Stimulated activated CD4-positive, alpha-beta T cell treated with anti-CD3 and anti-CD28 coated beads, Interleukin-15, amount 100 ng/mL, for 1 hour (primary cell): ENCODE measurements around the gene CDC42BPG.

Experiments
- DNase-seq, 2 donors: peaks; one replicate each; pipeline ENCODE4 v3.0.0-alpha.2; 2020; ENCODE audit warnings: low read depth in 1 of 2, low spot score in 1 of 2

Gene CDC42BPG

DNA sequence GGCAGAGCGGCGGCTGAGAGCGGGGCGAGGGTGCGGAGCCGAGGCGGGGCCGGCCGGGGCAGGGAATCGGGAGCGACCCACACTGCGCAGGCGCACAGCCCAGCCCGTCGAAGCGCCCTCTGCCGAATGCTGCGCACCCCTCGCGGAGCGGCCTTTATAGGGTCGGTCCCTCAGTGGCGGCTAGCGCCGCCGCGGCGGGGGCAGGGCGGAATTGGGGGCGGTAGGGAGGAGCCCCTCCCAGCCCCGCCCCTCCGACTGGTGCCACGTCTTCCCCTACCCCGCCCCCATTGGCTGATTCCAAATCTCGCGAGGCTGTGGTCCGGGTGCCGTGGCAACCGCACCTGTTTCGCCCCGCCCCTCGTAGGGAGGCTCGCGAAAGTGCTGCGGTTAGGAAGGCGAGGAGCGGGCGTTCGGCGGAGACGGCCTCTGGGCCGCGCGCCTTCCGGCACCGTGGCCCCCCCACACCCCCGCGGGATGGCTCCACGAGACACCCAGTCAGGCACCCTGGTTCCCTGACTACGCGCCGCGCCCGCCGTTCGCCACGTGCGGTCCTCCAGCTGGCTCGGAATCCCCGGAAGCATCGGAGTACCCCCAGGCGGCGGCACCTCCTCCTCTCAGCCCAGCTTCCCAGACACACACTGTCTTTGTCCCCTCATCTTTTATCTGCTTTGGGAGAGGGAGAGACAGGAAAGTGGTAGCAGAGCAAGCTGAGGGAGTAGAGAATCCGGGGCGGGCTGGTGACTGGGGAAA lies 34.2 kb upstream of the CDC42BPG start, which contains the start of gene EHD1:
EHD1 (minus strand) TSS at position 128 of the 750 bp plus-strand sequence. CDS start 157 bp downstream, outside the sequence.
- peak; percentile 99 to 100 for DNase-seq

DNA sequence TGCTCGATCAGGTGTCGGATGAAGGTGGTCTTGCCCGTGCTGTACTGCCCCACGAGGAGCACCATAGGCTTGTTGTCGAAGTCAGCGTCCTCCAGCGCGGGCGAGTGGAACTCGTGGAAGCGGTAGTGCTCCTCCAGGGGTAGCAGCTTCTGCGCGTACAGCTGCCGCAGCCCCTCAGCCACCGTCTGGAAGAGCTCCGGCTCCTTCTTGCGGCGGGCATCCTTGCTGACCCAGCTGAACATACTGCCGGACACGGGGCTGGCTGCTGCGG lies 33.7 kb upstream of the CDC42BPG start:
- no peak for DNase-seq

DNA sequence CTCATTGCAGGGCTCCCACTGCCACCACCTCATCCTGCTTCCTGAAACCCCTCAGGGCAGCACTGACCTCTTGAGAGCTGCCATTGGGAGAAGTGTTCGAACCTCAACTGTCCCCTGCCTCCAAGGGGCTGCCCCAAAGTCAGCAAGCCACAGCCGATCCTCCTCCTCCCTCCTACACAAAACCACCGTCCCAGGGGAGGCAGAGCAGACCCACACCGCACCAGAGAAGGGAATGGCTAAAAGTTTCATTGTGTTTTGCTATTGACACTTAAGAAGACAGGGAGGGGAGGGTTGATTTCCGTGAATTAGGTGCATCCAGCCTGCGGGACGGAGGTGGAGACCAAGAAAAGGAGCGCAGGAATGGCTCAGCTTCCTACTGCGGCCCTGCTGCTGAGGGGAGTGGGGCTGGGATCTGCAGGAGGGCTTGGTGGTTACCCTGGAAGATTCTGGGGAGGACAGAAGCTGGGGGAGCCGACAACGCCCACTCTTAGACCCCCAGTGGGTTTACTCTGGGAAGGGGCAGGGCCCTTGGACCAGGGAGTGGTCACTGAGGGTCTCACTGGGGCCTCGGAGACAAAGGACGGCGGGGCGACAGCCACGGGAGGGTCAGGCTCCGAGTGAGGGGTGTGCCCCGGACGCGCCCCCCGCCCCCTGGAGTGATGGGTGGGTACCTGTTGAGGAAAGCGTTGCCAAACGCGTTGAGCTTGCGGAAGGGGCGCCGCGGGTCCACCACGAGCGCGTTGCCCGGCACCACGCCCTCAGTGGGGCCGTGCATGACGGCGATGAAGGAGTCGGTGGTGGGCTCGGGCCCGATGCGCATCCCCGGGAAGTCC lies 33.2 kb upstream of the CDC42BPG start:
- DNase-seq = no peak

DNA sequence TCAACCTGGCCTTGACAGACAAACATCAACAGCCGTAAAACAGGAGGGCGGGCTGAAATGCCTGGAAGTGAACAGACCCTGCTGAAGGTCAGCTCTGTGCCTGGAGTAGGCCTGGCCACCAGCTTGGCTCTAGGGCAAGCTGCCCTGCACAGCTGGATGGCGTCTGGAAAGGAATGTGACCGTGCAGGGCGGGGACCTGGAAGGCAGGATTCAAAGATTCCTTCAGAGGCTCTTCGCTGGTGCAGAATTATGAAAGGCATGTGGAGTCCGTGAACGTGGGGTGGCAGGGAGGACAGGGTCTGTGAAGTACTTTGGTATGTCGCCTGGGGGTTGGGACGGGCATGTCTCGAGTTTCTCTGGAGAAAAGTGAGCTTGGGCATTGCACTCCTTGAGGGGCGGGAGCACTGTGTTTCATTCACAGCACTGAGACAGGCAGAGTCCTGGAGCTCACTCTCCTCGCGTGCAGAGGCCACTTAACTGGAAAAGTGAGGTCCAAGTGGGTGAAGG lies 32.4 kb upstream of the CDC42BPG start:
- no peak for DNase-seq

DNA sequence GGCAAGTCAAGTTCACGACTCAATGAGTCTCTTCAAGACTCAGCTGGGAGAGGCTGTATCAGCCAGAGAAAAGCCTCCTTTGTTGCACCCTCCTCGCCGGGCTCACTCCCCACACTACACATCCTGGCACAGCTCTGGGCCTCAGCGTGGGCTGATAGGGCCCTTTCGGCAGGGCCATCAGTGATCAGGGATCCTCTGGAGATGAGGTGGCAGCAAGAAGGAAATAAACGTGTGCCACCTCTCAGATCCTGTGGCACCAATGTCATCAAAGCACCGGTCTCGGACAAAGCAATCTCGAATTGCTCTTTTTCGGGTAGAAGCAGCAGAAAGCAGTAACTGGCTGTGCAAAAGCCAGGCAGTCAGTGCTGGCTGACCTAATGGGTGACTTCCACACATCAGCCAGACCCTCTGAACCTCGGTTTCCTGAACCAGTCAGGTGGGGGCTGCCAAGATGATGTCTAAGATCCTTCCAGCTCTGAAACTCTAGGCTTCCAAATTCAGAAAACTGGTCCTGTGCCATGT lies 31.8 kb upstream of the CDC42BPG start:
- DNase-seq = no peak

DNA sequence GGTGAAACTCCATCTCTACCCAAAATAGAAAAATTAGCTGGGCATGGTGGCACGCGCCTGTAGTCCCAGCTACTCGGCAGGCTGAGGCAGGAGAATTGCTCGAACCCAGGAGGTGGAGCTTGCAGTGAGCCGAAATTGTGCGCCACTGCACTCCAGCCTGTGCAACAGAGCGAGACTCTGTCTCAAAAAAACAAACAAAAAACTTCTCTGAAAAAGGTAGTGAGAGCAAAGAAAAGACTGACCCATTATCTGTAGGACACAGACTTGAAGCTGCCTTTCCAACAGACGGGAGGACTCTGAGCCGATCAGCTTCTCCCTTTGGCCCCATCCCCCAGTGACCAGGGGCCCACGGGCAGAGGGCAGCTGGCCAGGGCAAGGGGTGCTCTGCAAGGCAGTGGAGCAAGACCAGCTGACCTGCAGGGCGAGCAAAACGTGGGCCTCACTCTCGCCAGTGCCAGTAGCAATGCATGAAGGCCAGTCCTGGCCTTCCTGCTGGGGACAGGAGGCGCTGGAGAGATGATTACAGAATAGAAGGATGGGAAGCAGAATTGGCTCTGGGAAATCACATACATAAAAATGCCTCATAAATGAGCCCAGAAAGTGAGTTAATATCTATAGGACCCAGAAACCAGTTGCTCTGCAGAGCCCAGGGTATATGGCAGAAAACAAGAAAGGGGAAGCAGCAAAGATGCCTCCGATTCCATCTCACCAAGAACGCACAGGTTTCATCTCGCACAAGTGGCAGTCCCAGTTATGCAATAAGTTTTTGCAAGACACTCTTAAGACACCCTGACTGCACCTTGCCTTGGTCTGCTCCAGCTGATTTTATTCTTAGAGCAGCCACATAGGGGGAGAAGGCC lies 31.1 kb upstream of the CDC42BPG start:
- no peak for DNase-seq

DNA sequence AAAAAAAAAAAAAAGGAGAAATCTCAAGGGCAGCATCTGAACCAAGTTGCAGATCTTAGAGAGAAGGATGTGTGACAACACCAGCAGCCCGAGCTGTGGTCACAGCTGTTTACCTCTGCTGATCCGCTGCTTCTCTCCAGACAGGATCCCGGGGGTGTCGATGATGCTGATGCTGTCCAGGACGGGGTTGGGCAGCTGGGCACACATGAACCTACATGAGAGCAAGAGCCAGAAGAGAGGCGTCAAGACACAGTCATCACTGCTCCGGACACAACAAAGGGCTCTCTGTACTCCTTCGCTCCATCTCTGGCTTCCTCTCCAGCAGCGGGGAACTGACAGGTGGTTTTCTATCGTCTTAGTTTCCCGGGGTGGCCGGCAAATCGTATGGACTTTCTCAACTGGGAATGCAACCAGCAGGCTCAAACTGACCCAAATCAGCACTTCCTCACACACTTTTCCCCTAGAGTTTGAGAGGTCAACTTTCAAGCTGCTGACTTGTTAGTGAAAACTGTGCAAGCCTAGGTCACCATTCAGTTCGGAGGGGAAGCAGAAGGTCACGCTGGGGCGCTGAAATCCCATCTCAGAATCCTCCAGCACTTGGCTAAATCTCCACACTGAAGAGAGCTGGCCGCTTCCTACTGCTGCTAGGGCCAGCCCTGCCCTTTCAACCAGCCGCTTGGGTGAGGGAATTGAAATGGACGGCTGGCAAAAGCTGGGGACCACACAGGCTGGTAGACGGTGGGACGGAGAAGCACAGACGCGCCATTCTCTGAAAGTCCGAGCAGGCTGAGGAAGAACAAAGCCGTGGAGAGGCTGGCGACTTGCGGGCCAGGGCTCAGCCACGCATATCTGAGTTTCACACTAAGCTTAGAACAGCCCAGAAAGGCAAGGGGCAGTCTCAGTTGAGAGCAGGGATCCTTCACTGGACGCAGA lies 30.1 kb upstream of the CDC42BPG start:
- DNase-seq = no peak

DNA sequence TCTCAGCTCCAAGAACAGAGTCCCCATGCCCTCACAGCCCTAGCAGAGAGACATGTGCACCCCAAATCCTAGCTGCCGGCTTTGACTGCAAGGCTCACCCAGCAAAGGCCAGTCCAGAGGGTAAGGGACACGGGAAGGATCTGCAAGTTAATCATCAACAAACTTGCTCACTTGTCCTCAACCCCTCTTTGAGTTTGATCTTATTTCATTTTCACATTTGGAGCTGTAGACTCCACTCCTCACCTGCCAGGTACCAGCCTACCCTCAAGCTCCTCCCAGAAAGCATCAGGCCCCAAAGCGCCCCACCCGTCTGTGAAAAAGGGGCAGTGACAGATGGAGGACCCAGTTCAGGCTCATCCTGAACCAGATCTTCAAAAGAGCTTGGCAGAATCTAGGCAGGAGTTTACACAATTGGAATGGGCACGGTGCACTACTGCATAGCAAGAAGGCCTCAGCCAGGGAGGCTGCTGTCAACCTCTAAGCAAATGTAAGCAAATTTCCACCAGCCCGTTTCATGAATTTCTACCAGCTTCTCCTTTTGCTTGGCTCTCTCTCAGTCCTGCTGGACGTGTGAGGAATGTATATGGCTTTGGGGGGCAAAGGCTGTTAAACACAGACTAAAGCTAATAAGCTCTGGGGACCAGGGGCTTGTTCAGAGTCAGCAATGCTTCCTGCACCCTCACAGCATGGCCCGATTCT lies 28.5 kb upstream of the CDC42BPG start:
- DNase-seq = no peak

DNA sequence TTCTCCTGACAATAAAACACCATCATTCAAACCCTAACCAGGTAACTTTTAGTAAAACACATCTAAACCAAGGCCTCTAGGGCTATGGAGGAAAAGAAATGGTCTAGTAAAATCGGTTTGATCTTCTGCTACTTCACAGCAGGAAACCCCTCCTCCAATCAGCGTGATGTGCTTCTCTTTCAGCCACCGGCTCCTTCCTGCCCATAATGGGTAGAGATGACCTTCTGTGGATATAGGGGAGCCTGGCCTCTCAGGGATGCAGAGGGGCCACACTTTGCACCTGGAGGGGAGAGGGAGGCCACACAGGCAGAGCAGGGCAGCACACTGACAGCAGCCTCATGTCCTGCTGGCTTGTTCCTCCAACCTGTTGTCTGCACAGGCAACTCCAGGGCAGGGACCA lies 27.0 kb upstream of the CDC42BPG start:
- no peak for DNase-seq

DNA sequence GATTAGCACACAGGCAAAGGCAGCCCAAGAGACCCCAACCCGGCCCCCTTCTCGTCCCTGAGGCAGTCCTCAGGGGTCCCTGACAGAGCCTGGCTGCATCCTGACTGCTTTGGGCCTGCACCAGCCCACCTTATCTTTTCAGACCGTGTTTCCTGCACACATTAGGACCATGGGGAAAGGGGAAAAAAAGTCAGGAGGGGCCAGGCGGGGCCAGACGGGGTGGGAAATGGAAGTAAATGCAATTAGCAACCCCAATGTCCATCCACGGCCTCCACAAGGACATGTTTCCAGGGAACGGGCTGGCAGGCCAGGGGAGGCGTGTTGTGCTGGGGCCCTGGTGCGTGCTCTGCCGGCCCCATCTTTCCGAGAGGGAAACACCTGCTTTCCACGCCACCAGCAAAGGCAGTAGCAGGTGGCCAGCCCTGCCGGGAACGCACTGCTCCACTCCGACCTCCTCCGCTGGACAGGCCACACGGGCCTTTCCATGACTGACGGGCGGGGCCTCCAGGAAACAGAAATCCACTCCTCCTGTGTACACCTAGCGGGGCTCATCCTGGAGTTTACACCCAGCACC lies 26.5 kb upstream of the CDC42BPG start:
- no peak for DNase-seq

DNA sequence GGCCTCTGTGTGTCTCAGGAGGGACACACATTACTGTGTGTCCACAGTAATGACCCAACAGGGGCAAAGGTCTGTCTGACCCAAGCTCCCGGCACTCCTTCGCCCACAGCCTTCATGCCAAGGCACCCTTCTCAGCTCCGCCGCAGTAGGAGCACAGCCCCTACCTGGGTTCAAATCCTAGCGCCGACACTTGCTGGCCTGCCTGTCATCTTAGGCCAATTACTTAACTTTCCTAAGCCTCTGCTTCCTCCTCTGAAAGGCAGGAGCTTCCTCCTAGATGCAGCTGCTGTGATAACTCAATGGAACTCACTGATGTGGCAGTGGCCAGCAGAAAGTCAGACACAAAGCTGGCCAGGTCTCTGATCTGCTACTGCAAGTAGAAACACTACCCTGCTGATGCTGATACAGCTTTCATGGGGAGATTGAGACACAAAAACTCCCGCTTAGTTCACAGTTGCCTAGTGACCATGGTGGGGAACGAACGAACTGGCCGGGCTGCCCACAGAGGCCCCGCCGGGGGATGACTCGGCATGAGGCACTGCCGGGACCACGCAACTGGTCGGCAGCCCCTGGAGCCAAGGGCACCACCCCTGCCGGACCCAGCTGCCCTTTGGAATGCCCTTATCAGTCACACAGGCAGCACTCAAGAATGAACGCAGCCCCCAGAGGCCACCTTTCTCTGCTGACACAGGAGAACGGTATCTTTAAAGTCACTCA lies 25.9 kb upstream of the CDC42BPG start:
- no peak for DNase-seq

DNA sequence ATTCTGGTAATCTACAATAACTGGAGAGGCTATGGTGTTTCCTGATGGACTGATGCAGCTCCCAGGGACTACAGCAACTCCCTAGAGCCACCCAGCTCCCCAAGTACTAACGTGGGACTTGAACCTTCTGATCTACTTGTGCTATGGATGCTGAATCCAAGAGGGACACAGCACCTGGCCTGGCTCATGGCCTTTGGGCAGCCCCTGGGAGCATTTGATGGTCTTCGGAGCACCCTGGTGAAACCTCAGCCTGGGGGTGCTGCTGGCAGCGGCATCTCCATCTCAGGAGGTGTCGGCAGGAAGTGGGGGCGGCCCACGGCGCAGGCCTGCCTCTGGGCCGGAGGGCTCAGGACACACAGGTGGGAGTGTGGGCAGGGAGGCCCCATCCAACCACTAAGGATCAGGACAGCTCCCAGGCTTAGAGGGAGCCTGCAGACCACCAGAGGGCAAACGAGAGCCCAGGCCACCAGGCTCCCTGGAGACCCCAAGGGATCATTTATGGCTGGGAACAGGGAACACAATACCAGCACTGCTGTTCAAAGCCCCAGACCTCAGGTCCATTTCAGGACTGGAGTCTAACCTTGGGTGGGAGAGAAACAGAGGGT lies 25.2 kb upstream of the CDC42BPG start:
- no peak for DNase-seq

DNA sequence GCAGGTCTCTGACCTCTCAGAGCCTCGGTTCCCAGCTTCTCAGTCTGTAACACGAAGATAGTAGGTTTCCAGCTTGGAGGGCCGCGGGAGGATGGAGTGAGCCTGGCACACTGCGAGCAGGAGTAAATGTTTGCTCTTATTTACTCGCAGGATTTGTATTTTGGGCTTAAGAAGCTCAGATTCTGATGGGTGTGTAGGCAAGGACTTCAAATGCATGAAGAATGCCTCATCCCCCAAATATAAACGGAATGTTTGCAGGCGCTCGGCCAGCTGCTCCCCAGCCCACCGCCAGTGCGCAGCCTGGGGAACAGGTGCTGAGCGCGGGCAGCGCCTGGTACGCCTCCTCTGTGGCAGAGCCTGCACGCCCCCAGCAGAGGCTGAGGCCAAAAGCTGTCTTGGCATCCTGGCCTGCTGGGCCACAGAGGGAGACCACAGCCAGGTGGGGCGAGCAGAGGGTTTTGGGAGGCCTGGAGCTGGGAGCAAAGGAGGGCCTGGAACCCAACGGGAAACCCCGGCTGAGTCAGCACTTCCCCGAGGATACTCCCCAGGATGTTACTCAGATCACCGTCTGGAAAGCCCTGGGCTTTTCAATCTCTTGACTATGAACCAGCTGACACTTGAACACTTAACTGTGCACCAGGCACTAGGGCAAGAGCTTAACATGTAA lies 24.6 kb upstream of the CDC42BPG start:
- no peak for DNase-seq

DNA sequence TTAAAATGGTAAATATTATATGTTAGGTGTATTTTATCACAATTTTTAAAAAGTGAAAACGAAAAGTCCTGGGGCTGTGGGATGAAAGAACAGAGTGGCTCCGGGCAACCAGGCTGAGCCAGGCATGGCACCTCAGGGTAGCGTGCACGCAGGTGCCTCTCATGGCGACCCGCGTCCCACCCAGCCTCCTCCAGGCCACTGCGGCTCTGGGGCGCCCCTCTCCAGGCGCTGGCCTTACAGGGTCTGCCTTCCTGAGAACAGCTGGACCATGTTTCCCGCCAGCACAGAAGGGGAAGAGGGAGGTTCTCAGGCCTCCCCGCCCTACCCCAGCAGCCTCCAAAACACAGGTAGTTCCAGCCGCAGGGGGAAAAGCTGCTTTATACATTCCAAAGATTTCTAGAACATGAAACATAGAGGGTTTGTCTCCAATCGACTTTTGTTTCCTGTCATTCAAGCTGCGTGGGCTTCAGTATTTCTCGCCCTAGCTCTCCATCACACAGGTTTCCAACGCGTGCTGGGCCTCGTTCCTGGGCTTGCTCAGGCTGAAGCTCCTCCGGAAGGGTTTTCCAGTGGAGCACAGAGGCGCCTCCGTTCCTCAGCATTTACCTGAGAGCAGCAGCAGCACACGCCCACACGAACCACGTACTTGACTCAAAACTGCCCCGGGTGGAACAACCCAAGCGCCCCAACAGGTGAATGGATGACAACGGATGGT lies 23.5 kb upstream of the CDC42BPG start:
- no peak for DNase-seq

DNA sequence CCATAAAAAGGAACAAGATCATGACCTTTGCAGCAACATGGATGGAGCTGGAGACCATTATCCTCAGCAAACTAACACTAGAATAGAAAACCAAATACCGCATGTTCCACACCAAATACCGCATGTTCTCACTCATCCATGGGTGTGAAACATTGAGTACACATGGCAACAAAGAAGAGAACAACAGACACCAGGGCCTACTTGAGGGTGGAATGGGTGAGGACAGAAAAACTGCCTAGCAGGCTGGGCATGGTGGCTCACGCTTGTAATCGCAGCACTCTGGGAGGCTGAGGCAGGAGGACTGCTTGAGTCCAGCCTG lies 21.7 kb upstream of the CDC42BPG start:
- DNase-seq = no peak

DNA sequence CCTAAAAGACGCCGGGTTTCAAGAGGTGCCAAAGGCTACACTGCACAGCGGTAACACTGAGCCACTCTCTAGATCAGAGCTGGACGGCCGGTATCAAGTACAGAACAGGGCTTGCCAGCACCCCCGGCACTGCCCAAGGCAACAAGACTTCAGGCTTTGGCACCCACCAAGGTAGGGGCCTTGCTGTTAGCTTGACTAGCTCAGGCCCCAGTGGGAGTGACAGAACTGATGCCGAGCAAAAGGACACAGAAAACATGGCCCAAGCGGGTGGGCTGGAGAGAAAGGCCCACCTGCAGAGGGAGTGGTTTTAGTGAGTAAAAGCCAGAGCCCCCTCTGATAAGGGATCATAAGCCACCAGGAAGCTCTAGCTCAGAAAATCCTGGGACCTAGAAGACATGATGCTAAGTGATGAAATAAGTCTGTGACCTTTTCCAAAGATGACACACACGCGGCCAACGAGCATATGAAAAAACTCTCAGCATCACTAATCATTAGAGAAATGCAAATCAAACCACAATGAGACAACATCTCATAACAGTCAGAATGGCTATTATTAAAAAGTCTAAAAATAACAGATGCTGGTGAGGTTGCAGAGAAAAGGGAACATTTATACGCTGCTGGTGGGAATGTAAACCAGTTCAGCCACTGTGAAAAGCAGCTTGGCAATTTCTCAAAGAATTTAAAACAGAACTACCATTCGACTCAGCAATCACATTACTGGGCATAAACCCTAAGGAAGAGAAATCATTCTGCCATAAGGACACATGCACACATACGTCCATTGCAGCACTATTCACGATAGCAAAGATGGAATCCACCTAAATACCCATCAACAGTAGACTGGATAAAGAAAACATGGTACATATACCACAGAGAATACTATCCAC lies 21.1 kb upstream of the CDC42BPG start:
- DNase-seq = no peak
